GM18499 (cell line): Measurements from ENCODE around the gene ADAMTSL1.

Experiments
- ATAC-seq: cut with Tn5 transposase; IDR thresholded peaks from one replicate; pipeline ENCODE4 v1.9.1; 2021; ENCODE audit warnings: moderate number of reproducible peaks; ENCODE audit not compliant: insufficient read depth, unreplicated experiment

Gene ADAMTSL1

GRCh38 chr9:18869725-18870124 is 395.8 kb downstream of the ADAMTSL1 start:
- no peak for ATAC-seq

- no peak for ATAC-seq
Observed at GRCh38 chr9:18874069-18874468, 400.1 kb downstream of the ADAMTSL1 start.

GRCh38 chr9:18874990-18875389 is 401.0 kb downstream of the ADAMTSL1 start:
- ATAC-seq, result peak; percentile 90

- no peak for ATAC-seq
Observed at GRCh38 chr9:18877984-18878383, 404.0 kb downstream of the ADAMTSL1 start.

- ATAC-seq, result no peak
Observed at GRCh38 chr9:18881758-18882157, 407.8 kb downstream of the ADAMTSL1 start.

- no peak for ATAC-seq
Observed at GRCh38 chr9:18887546-18887945, 413.6 kb downstream of the ADAMTSL1 start.

- no peak for ATAC-seq
Observed at GRCh38 chr9:18888290-18888689, 414.3 kb downstream of the ADAMTSL1 start.

GRCh38 chr9:18889550-18889949 is 415.6 kb downstream of the ADAMTSL1 start:
- no peak for ATAC-seq

- peak; percentile 82 for ATAC-seq
Observed at GRCh38 chr9:18890372-18890771, 416.4 kb downstream of the ADAMTSL1 start.

- ATAC-seq, result no peak
Observed at GRCh38 chr9:18891946-18892670, 418.2 kb downstream of the ADAMTSL1 start.

- no peak for ATAC-seq
Observed at GRCh38 chr9:18893046-18893445, 419.1 kb downstream of the ADAMTSL1 start.

GRCh38 chr9:18893491-18893890 is 419.5 kb downstream of the ADAMTSL1 start:
- ATAC-seq, result no peak

- no peak for ATAC-seq
Observed at GRCh38 chr9:18896004-18896403, 422.1 kb downstream of the ADAMTSL1 start.

GRCh38 chr9:18896531-18897179 is 422.7 kb downstream of the ADAMTSL1 start:
- ATAC-seq, result no peak

GRCh38 chr9:18903450-18903849 is 429.5 kb downstream of the ADAMTSL1 start:
- ATAC-seq, result no peak

- ATAC-seq, result no peak
Observed at GRCh38 chr9:18905028-18905882, 431.3 kb downstream of the ADAMTSL1 start.

GRCh38 chr9:18905883-18906629 is 432.1 kb downstream of the ADAMTSL1 start:
- ATAC-seq, result no peak

- ATAC-seq, result no peak
Observed at GRCh38 chr9:18906656-18907395, 432.9 kb downstream of the ADAMTSL1 start.

GRCh38 chr9:18907927-18908625 is 434.1 kb downstream of the ADAMTSL1 start:
- no peak for ATAC-seq
